ENCODE data around the gene IGF1R.

The IGF1R gene

GRCh38 chr15:98681061-98681460, 32.7 kb downstream of the IGF1R start:
- DNase-seq (ENCODE audit: low read depth) = no peak
- TF ChIP-seq CTCF (IDR thresholded peaks at IDR 0.05; ENCODE audit: insufficient read depth, low read depth, low read length, missing control alignments) = no peak
- no peak overlapping the region for H3K4me3 ChIP-seq (ENCODE audit: low read depth, low read length)

- TF ChIP-seq CTCF (IDR thresholded peaks at IDR 0.05; ENCODE audit: insufficient read depth, low read depth, low read length, missing control alignments) = no peak
- no peak for DNase-seq (ENCODE audit: low read depth)
- no peak overlapping the region for H3K4me3 ChIP-seq (ENCODE audit: low read depth, low read length)
Measured at GRCh38 chr15:98682992-98683701, 34.8 kb downstream of the IGF1R start.

GRCh38 chr15:98683831-98684230, 35.5 kb downstream of the IGF1R start:
- DNase-seq (ENCODE audit: low read depth) = no peak
- TF ChIP-seq CTCF (IDR thresholded peaks at IDR 0.05; ENCODE audit: insufficient read depth, low read depth, low read length, missing control alignments) = no peak
- H3K4me3 ChIP-seq (ENCODE audit: low read depth, low read length) = no peak overlapping the region

GRCh38 chr15:98684436-98684835, 36.1 kb downstream of the IGF1R start:
- no peak overlapping the region for H3K4me3 ChIP-seq (ENCODE audit: low read depth, low read length)
- DNase-seq (ENCODE audit: low read depth) = no peak
- no peak for TF ChIP-seq CTCF (IDR thresholded peaks at IDR 0.05; ENCODE audit: insufficient read depth, low read depth, low read length, missing control alignments)

GRCh38 chr15:98684995-98685525, 36.7 kb downstream of the IGF1R start:
- no peak for DNase-seq (ENCODE audit: low read depth)
- no peak for TF ChIP-seq CTCF (IDR thresholded peaks at IDR 0.05; ENCODE audit: insufficient read depth, low read depth, low read length, missing control alignments)
- no peak overlapping the region for H3K4me3 ChIP-seq (ENCODE audit: low read depth, low read length)

GRCh38 chr15:98686983-98687382, 38.6 kb downstream of the IGF1R start:
- no peak for DNase-seq (ENCODE audit: low read depth)
- no peak for TF ChIP-seq CTCF (IDR thresholded peaks at IDR 0.05; ENCODE audit: insufficient read depth, low read depth, low read length, missing control alignments)
- H3K4me3 ChIP-seq (ENCODE audit: low read depth, low read length) = no peak overlapping the region

- TF ChIP-seq CTCF (IDR thresholded peaks at IDR 0.05; ENCODE audit: insufficient read depth, low read depth, low read length, missing control alignments) = no peak
- no peak overlapping the region for H3K4me3 ChIP-seq (ENCODE audit: low read depth, low read length)
- no peak for DNase-seq (ENCODE audit: low read depth)
Measured at GRCh38 chr15:98689431-98689861, 41.1 kb downstream of the IGF1R start.

Measured in GM12865 (cell line).